Activated CD4-positive, alpha-beta T cell treated with anti-CD3 and anti-CD28 coated beads, Interleukin-2, amount 50 U/mL, for 24 hours (primary cell): ENCODE measurements around the gene PHKG1.
A peak's percentile ranks its signal among the peaks of the same experiment; 100 is the strongest.
"Not testable (repeated sequence)": the region's sequence is repeated elsewhere in the genome, so short reads cannot be mapped to it uniquely, and the experiment has no call there.

Source experiments
- DNase-seq, 2 donors: peaks; one replicate each; pipeline ENCODE4 v3.0.0-alpha.2; 2020; ENCODE audit warnings: low read depth in 1 of 2, low spot score in 1 of 2

PHKG1 gene

GRCh38 chr7:56092789-56093531 is at the start of gene PHKG1:
Gene PHKG1 (minus strand): TSS chr7:56092952. CDS start chr7:56088941, 4,011 bp downstream.
- DNase-seq, result no peak

GRCh38 chr7:56131062-56131461 is 38.3 kb upstream of the PHKG1 start:
- DNase-seq, result not testable (repeated sequence)

- no peak for DNase-seq
Measured at GRCh38 chr7:56127241-56127975, 34.7 kb upstream of the PHKG1 start.

- DNase-seq, result no peak
Measured at GRCh38 chr7:56125831-56126230, 33.1 kb upstream of the PHKG1 start.

GRCh38 chr7:56124981-56125380 is 32.2 kb upstream of the PHKG1 start:
- DNase-seq, result no peak

- DNase-seq, result no peak
Measured at GRCh38 chr7:56121440-56121839, 28.7 kb upstream of the PHKG1 start.

- no peak for DNase-seq
Measured at GRCh38 chr7:56115852-56116538, 23.2 kb upstream of the PHKG1 start, which contains the start of gene NUPR2. Gene NUPR2 (minus strand): TSS chr7:56116417. CDS start chr7:56116314, 103 bp downstream.

- not testable (repeated sequence) for DNase-seq
Measured at GRCh38 chr7:56112244-56112643, 19.5 kb upstream of the PHKG1 start.

GRCh38 chr7:56110611-56111010 is 17.9 kb upstream of the PHKG1 start:
- no peak for DNase-seq

- no peak for DNase-seq
Measured at GRCh38 chr7:56107954-56108258, 15.2 kb upstream of the PHKG1 start.

GRCh38 chr7:56106108-56107073 is 13.6 kb upstream of the PHKG1 start, which contains the start of gene CHCHD2:
Gene CHCHD2 (minus strand): TSS chr7:56106476. CDS start chr7:56106413, 63 bp downstream.
- peak; percentile 70 to 93 for DNase-seq

- no peak for DNase-seq
Measured at GRCh38 chr7:56105508-56105907, 12.8 kb upstream of the PHKG1 start.

GRCh38 chr7:56104138-56104537 is 11.4 kb upstream of the PHKG1 start:
- DNase-seq, result not testable (repeated sequence)

GRCh38 chr7:56099653-56100052 is 6.9 kb upstream of the PHKG1 start:
- DNase-seq, result no peak

GRCh38 chr7:56098187-56099008 is 5.6 kb upstream of the PHKG1 start:
- DNase-seq, result not testable (repeated sequence)

GRCh38 chr7:56097700-56098099 is 4.9 kb upstream of the PHKG1 start:
- no peak for DNase-seq

GRCh38 chr7:56092388-56092787 is 364 bp downstream of the PHKG1 start:
- not testable (repeated sequence) for DNase-seq

GRCh38 chr7:56091591-56091990 is 1.2 kb downstream of the PHKG1 start:
- no peak for DNase-seq

- no peak for DNase-seq
Measured at GRCh38 chr7:56087445-56087844, 5.3 kb downstream of the PHKG1 start.

GRCh38 chr7:56086761-56087160 is 6.0 kb downstream of the PHKG1 start:
- DNase-seq, result no peak
